Inflammatory macrophage treated with lipopolysaccharide for 4 hours (primary cell): Measurements from ENCODE around the gene PRSS36.
"Not testable (repeated sequence)": the region's sequence is repeated elsewhere in the genome, so short reads cannot be mapped to it uniquely, and the experiment has no call there.

Source experiments
- DNase-seq: peaks from one replicate; pipeline ENCODE4 v3.0.0-alpha.2; 2020

Gene PRSS36

DNA sequence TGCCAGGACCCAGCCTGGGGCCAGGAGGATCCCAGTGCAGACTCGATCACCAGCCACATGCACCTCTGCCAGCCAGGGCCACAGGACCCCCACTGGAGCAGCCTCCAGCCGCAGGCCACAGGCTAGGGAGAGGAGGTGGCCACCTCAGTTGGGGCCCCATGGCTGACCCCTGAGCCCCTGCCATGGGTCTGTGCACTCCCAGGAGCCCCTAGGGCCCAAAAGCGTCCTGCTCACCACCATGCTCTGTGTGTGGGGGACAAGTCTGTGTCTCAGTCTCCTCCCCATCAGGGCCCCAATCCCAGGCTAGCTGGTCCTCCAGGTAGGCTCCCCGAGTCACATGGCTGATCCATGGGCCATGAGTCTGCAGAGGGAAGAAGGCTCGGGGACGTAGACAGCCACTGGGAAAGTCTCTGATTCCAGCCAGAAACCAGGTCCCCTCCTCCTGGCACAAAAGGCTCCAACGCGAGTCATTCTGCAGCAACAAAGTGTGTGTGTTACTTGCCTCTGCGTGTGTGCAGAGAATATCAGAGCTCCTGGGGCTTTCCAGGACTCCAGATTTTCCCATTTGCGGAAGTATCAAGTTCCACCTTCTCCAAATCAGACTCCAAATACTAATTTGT lies 8.3 kb downstream of the PRSS36 start:
- DNase-seq, result no peak

DNA sequence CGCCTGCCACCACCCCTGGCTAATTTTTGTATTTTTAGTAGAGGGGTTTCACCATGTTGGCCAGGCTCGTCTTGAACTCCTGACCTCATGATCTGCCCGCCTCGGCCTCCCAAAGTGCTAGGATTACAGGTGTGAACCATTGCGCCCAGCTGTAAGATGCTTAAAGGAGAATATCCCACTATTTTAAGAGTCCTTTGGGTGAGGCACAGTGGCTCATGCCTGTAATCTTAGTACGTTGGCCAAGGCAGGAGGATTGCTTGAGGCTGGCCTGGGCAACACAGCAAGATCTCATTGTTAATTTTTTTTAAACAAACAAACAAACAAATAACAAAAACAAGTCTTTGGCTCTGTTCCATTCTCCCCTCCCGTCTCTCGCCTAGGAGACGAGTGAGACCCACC lies 8.8 kb downstream of the PRSS36 start:
- not testable (repeated sequence) for DNase-seq

DNA sequence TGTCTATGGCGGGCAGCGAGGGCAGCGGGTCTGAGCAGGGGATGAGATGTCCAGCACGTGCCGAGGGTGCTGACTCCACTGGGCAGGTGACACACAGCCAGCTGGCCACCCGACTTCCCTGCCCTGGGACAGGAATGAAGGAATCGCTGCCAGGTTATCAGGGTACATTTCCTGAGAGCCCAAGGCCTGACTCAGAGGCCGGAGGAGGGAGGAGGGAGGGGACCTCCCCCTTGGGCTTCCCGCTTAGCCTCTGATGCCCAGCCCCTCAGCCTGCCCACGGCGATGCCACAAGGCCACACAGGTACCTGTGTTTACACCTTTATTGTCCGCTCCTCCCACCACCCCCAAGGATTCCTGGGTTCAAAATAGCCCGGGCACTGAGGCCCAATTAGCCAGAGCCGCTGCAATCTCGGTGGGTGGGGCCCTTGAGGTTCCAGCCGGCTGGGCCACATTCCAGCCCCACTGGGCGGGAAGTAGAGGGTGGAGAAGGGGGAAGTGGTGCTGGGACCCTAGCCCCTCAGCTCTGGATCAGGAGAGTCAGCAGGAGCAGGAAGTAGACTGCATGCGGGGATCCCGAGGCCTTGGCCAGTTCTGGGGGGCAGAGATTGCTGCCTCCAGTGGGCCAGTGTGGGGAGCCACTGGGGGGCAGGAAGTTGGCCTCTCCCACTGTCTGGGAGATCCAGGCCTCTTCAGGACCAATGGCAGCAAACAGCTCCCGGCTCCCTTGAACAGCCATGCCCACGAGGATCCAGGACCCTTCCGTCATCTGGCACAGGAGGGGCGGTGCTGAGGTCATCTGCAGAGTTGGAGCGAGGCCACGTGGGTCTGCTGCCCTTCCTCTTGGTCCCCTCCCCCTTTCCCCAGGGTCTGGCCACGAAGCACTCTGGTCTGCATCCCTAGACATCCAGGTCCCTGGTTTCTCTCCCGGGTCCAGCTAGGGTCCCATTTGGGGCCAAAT lies 11.0 kb downstream of the PRSS36 start:
- no peak for DNase-seq

DNA sequence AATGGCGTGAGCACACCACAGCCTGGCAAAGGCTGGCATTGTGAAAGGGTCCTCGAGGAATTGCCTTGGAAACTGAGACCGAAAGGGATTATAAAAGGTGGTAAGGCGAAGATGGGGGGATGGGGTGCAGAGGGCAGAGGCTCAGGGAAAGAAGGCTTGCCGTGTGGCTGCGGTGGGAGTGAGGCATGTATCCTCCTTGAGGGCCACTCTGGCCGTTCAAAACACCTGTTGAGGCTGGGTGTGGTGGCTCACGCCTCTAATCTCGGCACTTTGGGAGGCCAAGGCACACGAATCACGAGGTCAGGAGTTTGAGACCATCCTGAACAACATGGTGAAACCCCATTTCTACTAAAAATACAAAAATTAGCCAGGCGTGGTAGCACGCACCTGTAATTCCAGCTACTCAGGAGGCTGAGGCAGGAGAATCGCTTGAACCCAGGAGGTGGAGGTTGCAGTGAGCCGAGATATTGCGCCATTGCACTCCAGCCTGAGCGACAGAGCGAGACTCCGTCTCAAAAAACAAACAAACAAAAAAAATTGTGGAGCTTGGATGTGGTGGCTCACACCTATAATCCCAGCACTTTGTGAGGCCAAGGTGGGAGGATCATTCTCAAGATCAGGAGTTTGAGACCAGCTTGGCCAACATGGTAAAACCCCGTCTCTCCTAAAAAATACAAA lies 12.9 kb downstream of the PRSS36 start:
- not testable (repeated sequence) for DNase-seq

DNA sequence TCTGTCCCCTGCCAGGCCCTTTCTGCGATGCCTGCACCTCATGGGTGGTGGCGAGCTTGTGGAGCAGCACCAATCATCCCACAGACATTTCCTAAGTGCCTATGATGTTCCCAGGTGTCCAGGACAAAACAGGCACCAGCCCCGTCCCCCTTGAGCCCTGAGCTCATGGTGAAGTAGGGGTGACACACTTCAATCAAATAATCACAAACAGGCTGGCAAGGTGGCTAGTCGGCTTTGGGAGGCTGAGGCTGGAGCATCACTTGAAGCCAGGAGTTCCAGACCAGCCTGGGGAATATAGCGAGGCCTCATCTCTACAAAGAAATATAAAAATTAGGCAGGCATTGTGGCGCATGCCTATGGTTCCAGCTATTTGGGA lies 13.6 kb downstream of the PRSS36 start:
- DNase-seq, result no peak

DNA sequence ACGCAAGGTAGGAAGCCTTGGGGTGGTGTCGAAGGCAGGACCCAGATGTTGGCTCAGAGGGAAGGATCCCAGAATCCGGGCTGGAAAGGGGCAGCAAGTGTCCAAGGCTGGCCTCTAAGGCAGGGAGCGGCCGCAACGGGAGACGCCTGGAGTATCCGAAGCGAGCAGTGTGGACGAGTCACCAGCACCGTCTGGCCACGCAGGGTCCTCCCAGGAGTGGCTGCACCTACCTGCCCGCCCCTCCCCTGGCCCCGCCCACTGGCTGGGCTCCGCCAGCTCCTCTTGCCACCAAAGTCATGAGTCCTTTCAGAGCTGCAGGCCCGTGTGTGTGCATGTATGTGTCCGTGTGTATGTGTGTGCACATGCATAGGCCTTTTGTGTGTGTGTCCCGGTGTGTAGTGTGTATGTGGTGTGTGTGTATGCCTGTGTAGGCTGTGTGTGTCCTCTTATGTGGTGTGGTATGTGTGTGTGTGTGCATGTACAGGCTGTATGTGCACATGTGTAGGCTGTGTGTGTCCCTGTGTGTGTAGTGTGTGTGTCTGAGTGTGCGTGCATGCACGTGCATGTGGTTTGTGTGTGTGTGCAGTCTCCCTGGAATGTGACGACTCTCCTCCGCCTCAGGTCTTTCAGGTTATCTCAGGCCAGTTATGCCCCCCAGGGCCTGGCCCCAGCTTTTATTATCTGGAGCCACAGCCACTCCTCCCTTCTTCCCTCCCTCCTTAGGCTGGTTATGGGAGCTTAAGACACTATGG lies 14.2 kb downstream of the PRSS36 start, which contains the start of gene PRSS8:
PRSS8 (minus strand) TSS at position 193 of the 752 bp plus-strand sequence. CDS start 229 bp downstream, outside the sequence.
- no peak for DNase-seq

DNA sequence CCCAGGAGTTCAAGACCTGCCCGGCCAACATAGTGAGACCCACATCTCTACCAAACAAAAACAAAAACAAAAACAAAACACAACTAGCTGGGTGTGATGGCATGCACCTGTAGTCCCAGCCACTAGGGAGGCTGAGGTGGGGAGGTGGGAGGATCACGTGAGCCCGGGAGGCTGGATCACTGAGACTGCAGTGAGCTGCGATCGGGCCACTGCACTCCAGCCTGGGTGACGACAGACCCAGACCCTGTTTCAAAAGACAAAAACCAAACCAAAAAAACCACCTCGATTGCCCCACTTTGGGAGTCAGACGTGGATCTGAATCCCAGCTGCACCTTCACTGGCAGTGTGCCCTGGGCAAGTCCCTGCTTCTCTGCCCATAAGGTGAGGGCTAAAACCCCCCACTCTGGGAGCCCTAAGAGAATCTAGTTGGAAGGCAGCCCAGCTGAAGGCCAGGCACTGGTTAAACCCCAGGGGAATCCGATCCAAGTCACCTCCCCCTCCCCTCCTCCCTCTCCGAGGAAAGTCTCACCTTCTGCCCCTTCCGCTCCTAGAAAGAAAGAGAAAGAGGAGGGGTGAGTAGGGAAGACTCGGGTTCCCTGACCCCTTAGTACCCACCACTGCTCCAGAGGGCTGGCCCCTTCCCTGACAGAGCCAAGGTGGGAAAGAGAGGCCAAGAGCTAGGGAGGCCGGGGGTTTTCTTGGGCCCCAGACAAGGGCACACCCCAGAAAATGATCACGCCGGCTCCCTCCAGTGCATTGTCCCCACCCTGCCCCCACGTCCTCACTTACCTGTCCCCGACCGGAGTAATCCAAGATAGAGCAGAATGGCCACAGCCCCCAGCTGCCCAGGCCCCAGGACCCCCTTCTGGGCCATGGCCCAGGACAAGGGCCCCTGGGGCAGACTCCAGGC lies 15.0 kb downstream of the PRSS36 start:
- DNase-seq, result no peak

DNA sequence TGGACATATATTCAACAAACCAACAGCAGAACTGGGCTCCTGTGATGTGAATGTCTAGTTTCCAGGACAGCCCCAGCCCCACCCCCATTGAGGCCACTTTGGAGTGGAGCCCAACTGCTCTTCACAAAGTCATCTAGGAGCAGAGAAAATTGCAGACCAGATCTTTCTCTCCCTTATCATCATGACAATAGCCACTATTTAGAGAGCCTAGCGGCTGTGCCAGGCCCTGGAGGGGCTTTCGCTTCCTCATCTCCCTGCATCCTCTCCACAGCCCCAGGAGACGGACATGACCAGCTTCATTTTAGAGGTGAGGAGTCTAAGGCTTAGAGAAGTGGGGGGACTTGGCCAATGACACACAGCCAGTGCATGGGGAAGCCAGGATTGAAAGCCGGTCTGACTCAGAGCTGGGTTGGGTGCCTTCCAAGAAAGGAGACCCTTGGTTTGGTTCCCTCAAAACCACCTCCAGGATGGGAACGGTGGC lies 15.7 kb downstream of the PRSS36 start:
- DNase-seq, result peak; percentile 38

DNA sequence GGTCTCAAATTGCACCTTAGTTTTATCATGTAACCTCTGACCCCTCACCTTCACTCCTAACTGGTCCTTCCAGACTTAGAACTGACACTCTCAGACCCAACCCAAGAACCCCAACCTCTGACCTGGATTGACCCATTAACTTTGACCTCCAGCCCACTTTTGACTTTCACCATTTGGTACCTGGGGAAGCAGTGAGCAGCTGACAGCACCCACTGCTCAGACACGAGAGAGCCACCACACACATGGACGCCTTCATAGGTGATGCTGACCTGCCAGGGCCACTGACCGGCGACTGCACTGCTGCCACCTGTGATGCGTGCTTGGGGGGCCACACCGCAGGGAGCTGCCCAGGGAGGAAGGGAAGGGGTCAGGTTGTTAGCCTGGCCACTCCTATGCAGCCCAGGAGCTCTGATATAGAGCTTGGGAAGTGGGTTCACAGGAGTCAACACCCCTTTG lies 16.8 kb downstream of the PRSS36 start:
- no peak for DNase-seq

DNA sequence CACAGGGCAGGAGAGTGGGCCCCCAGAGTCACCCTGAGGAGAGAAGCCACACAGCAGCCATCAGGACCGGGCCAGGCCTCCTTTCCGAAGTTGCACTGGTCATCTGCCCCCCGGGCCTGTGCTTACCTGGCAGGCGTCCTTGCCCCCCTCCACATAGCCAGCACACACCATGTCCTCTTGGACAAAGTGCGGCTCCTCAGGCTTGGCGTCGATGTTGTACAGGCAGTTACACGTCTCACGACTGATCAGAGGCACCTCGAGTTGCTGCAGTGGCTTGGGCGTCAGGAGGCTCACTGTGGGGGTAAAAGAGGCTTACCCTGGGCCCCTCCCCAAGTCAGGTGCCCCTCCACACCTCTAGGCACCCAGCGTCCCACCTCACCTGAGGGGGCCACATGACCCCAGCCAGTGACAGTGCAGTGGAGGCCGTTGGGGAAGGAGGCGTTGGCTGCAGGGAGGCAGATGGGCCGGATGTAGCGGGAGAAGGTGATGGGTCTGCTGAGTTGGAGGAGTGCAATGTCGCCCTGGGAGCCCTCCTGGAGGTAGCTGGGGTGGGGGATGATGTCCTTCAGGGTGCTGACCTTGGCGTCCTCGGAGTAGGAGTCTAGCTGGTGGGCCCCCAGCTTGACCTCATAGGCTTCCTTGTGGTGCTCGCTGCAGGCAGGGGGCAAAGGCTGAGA lies 17.4 kb downstream of the PRSS36 start:
- no peak for DNase-seq

DNA sequence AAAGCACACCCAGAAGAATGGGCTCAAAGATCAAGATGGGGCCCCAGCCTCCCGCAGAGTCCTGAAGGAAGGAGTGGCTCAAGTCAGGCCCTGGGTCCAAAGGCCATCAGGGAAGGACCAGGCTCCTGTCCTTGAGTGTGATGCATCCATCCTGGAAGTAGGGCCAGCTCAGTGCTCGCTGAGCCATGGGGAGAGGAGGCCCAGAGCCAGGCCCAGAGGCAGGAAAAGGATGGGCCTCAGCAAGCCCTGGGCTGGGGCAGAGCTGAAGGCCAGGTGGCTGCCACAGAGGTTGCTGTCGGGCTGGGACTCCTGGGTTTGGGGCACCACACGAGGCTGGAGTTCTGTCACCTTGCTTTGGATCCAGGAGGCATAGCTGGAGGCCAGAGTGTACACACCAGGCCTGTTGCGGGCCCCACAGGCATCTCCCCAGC lies 18.0 kb downstream of the PRSS36 start:
- DNase-seq, result no peak

DNA sequence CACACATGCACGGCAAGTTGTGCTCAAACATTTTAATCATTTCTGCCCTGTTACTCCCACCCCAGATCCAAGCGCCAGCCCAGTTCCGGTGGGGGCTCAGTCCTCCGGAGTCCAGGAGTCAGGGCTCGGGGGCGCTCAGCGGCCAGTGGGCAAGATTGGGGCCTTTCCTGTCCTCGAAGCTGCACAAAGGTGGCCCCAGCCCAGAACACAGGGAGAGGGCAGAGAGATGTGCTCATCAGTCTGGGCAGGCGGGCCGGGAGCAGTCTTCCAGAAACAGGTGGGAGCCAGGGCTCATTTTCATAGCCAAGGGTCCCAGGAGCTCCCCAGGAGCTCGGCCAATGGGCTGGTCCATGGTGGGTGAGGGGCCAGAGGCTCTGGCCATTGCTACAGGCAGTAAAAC lies 18.4 kb downstream of the PRSS36 start:
- DNase-seq, result no peak

DNA sequence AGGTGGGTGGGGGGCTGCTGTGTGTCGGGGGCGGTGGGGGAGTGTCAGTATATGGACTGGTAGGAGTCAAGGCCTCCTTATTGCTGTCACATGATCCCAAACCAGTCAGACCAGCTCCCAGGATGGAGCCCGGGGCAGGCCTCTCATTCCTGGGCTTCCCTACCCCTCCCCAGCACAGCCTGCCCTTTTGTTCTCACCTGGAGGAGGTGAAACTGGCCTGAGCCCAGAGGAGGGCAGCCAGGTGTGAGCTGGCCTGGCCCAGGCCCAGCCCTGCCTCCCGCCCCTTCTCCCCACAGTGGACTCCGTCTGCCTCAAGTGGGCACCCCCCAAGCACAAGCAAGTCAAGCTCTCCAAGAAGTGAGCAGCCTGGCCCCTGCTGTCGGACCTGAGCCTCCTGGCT lies 19.0 kb downstream of the PRSS36 start:
- no peak for DNase-seq

DNA sequence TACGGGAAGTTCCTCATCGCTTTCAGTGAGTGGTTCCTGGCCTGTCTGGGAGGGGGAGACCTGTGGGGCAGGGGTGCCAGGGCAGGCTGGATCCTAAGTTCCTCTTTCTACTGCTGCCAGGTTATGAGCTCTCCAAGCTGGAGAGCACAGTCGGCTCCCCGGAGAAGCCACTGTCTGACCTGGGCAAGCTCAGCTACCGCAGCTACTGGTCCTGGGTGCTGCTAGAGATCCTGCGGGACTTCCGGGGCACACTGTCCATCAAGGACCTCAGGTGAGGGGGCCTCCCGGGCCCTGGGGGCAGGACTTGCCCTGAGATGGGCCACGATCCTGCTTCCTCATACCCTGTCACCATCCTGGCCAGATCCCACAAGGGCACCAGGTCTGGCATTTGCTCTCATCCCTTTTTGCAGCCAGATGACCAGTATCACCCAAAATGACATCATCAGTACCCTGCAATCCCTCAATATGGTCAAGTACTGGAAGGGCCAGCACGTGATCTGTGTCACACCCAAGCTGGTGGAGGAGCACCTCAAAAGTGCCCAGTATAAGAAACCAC lies 19.5 kb downstream of the PRSS36 start:
- DNase-seq, result peak; percentile 80

DNA sequence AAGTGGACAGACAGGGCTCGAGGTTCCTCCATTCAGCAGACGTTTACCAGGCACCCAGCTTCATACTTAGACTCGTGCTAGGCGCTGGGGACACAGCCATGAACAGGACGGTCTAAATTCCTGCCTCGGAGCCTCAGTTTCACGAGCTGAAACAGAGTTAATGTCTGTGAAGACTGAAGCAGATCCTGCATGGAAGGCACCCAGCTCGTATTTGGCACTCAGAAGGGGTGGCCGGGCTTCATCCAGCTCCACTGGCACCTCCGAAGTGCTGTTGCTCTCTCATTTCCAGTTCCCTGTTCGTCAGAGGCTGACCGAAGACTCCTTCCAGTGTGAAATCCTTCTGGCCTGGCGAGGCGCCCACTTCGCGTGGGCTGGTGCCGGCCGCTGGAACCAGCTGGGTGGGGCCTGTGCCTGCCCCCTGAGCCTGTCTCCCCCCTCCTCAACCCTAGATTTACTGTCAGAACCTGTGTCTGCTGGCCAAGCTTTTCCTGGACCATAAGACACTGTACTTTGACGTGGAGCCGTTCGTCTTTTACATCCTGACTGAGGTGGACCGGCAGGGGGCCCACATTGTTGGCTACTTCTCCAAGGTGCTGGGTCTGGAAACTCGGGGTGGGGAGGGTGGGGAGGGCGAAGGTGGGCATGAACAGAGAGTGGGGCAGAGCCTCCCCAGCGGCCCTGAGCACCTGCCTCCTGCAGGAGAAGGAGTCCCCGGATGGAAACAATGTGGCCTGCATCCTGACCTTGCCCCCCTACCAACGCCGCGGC lies 20.1 kb downstream of the PRSS36 start:
- peak; percentile 83 for DNase-seq

DNA sequence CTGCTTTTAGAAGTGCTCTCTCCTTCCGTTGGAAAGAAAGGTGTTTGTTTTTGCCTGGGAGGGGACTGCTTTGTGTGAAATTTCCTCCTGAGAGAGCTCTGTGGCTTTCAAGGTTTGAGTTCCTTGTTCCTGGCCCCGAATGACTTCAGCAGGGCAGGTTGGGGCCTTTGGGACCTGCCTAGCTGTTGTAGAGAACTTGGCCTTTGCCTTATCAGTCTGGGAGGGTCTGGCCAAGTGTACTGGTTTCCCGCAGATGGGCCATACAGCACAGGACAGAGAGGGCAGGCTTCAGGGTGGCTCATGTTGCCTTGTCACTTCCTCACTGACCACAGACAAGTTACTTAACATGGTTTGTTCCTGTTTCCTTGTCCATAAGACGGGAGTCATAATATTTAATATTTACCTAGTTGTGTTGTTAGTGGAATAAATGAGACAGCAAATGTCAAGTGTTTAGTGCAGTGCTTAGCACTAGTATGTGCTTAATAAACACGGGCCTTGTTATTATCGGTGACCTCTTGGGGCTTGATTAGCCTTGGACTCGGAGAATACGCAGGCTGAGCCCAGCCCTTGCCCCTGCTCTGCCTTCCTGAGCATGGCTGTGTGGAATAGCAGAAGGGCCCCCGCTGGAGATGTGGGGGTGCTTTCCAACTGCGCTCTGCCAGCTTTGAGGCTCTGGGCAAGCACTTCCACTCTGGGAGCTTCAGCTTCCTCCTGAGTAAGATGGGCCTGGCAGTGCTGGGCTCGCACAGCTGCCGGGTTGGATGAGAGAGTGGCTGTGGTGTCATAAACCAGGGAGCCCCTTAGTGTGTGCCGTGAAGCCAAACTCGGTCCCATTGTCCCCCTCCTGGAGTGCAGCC lies 20.9 kb downstream of the PRSS36 start:
- peak; percentile 93 for DNase-seq

DNA sequence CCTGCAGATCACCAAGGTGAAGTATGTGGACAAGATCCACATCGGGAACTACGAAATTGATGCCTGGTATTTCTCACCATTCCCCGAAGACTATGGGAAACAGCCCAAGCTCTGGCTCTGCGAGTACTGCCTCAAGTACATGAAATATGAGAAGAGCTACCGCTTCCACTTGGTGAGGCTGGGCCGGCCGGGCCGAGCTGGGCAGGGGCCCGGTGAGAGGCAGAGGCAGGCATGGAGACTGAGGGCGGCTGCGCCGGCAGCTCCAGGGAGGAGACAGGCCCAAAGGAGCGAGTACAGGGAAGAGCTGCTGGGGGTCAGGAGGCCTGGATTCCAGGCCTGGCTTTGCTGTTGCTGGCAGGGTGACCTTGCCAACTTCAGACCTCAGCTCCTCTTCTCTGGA lies 22.7 kb downstream of the PRSS36 start:
- DNase-seq, result no peak

DNA sequence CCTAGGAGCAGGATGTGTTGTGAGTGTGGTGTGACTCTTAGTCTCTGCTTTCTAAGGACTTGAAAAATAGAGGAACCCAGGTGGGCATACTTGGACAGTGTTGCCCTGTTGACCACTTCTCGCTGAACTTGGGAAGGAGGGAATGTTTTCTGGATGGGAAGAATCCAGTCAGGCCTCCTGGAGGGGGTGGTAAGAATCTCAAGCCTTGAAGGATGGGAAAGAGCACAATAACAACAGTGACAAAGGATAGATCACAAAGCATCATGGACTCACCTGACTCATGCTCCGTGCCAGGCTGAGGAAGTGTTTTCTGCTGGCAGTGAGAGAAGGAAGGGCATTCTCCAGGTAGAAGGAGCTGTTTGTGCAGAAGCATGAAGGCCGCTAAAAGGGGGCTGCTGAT lies 24.0 kb downstream of the PRSS36 start:
- DNase-seq, result no peak

DNA sequence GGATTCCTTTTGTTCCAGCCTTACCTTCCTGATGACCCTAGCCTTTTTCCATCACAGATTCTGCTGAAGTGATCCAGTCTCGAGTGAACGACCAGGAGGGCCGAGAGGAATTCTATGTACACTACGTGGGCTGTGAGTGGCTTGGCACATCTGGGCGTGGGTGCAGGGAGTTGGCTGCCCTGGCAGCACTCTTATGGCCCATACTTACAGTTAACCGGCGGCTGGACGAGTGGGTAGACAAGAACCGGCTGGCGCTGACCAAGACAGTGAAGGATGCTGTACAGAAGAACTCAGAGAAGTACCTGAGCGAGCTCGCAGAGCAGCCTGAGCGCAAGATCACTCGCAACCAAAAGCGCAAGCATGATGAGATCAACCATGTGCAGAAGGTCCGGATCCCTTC lies 29.7 kb downstream of the PRSS36 start:
- DNase-seq, result no peak
